Measurements from ENCODE around the gene SAMD13.

Gene SAMD13

GRCh38 chr1:84373436-84374141, 72.1 kb downstream of the SAMD13 start:
- DNase-seq (ENCODE audit: low spot score), result no peak

GRCh38 chr1:84374991-84375696, 73.6 kb downstream of the SAMD13 start:
- no peak for DNase-seq (ENCODE audit: low spot score)

DNA sequence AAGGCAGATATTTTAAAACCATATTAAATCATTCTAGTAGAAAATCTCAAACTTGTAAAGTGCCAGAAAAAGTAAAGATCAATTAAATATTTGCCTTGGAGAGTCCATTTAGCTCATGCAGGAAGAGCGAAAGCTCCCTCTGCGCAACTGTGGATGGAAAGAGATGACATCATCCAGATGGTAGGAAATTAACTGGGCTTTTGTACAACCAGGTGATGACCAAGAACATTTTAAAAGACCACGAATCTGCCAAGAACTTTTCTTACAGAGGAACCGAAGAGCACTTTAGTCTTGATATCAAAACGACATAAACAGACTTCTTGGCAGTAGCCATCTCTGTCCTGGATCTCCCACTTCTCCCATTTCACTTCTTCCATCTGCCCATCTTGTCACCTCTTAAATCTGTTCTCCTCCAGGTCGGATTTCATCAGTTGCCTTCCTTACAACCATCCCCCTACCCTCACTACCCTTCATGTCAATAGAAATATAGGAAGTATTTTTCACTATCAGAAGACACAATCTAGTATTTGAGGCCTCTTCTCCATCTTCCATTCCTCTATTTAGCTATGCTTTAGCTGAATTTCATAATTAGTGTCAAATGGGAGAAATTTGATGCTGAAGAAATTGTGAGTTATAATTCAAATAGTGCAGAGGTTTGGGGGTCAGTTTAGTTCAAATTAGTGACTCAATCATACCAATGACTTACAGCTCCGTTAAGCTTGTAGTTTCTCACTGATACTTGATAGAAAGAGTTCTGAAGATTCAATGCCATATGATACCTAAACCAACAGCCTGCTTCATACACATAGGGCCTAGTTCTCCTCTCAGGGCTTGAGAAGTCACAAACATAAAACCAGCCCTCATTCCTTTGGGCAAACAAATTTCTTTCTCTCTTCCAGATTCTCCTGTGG, 74.7 kb downstream of the SAMD13 start:
- no peak for DNase-seq (ENCODE audit: low spot score)

DNA sequence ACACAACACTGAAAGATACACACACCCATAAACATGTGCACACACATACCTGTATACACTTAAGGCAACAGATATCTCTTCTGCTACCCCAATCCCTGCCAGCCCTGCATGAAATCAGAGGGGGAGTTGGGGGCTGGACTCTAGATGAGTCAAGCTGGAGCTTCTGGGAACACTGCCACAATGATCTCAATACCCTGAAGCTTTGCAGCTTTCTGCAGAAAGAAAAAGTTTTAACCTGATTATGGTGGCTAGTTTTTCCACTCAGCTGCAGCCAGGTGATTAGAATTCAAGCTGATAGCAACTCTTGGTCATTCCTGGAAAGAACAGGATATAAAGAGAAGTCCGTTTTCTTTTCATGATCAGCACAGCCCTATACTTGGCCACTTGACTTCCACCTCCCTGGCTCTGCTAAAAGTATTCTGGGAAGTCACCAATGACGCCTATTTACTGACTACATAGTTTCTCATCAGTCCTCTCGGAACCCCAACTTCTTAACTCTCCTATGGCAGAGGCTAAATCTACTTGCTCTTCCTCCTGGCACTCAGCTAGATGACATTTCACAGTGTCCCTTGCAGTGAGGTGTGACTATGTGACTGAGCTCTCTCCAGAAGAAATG, 76.1 kb downstream of the SAMD13 start:
- DNase-seq (ENCODE audit: low spot score), result no peak

DNA sequence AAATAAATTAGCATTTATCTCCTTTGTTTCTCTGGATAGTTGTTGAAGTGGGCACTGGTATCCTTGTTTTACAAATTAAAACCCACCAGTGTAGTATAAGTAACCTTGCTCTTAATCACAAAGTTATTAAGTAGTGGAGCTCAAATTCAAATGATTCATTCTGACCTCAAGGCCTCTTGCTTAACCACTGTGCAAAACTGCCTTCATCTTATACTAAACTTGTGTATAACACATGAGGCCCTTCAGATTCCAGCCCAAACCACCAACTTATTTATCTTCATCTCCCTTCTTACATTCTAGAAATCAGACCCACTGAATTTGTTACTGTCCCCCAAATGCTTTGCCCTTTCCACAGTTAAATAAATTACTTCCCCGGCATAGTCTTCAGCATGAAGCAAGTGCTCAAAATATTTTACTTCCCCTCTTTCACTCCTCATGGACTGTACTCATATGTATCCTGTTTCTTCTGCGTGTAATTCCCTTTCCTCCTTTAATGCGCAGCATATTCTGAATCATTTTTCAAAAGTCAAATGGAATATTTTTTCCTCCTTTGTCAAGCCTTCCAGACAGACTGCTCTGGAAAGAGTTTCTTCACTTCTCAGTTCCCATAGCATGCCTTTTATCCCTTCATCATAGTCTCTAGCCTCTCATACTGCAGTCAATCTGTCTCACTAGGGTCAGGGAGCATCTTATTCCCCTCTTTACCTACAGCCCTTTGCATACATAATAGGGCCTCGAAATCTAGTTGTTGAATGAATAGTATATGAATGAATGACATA, 77.8 kb downstream of the SAMD13 start:
- no peak for DNase-seq (ENCODE audit: low spot score)

DNA sequence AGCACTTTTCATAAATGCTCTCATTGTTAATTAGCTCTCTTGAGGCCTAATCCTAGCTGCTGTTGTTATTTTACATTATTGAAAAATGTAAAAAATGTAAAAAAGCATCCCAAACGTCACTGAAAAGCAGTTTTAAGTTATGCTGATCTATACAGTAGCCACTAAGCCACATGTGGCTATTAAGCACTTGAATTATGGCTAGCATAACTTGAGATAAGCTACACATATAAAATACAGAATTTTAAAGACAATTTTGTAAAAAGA, 78.3 kb downstream of the SAMD13 start:
- DNase-seq (ENCODE audit: low spot score), result no peak

DNA sequence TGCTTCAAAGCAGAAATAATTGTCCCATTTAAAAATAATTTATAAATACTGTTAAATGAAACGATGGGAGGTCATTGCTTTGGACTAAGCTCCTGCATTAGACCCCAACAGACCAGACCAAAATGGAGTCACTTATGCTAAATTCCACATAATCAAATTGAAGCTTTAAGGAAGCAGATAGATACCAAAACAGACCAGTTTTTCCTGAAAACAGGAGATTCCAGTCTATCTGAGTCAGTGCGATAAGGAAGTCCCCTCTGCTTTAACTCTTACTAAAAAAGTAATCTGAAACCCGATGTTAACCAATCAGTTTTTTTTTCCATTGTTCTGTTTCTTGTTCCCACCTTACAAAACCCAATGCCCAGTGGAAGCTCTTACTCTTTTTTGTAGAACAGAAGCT, 80.6 kb downstream of the SAMD13 start:
- DNase-seq (ENCODE audit: low spot score), result no peak

- DNase-seq (ENCODE audit: low spot score), result no peak
Measured at GRCh38 chr1:84385347-84385746, 83.8 kb downstream of the SAMD13 start.

GRCh38 chr1:84386716-84387479, 85.4 kb downstream of the SAMD13 start:
- no peak for DNase-seq (ENCODE audit: low spot score)

- DNase-seq (ENCODE audit: low spot score), result peak; percentile 10
Measured at GRCh38 chr1:84387480-84388163, 86.1 kb downstream of the SAMD13 start.

GRCh38 chr1:84390226-84390625, 88.7 kb downstream of the SAMD13 start:
- DNase-seq (ENCODE audit: low spot score), result no peak

DNA sequence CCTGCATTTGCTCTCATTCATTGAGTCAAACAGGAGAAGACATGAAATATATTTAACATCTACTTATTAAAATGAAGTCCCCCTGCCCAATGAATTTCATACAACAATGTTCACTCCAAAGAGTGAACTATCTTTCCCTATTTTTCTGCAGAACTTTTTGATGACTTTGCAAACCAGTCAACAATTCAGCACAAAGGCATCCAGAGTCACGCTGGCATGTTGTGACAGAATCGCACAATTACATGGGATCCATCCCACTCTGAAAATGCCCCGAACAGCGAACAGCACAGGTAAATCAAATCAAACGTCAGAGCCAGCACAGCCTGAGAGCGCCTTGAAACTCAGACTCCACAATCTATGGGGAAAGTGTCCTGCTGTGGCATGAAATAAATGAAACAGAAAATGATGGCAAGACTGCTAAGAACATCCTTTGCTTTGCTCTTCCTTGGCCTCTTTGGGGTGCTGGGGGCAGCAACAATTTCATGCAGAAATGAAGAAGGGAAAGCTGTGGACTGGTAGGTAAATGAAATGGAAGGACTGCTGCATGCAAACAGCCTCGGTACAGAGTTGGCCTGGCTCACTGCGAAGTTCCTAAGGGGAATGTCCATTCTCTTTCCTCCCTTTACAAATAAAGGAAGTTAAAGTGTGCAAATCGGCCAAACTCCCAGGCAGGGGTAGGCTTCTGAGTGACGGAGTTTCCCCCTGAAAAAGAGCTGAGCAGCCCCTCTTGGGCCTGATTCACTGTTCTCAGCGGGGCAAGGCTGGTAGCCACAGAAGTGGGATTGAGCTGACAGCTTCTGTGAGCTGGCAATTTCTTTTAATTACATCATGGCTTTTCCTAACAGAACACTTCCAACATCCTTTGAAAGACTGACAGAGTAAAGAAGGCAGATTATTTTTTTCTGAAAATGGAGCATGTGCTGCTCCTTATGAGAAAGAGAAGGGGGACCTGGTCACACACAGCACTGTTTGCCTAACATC, 97.0 kb downstream of the SAMD13 start, which contains the start of gene DNASE2B:
TSS of gene DNASE2B (plus strand) at position 310 of the 981 bp plus-strand sequence. CDS start at position 391, 81 bp downstream.
- no peak for DNase-seq (ENCODE audit: low spot score)
